B cell (primary cell): Measurements from ENCODE around the gene MYPOP.

Experiments
- CTCF ChIP-seq: fragments of 200-600 bp; IDR thresholded peaks from one replicate; pipeline ENCODE4 v1.8.0; 2022; ENCODE audit warnings: antibody characterized with exemption, mild to moderate bottlenecking
- EZH2 ChIP-seq: IDR thresholded peaks from 2 replicates; pipeline ENCODE4 v1.6.1; 2012; ENCODE audit warnings: borderline replicate concordance, low read depth, mild to moderate bottlenecking, moderate library complexity, low read length; ENCODE audit not compliant: insufficient read depth, poor library complexity, severe bottlenecking

GRCh38 chr19:45870798-45871197 lies 31.6 kb downstream of the MYPOP start:
- no peak for TF ChIP-seq CTCF
- TF ChIP-seq EZH2 = no peak
